Astrocyte of the spinal cord (primary cell): ENCODE measurements around the gene SYNDIG1.

Source experiments
- DNase-seq: peaks from one replicate; pipeline ENCODE4 v3.0.0; 2011; ENCODE audit warnings: low read depth, low spot score
- H3K4me3 ChIP-seq: 2 replicates; pipeline ENCODE4 v1.5.1; 2011; ENCODE audit warnings: low read depth, mild to moderate bottlenecking, low read length, moderate library complexity
- in situ Hi-C: cut with HindIII; loops from 2 replicates; pipeline ENCODE4 v1.10.0; 2017; ENCODE audit warnings: low sequenced_read_pairs
- TF ChIP-seq, protein P1 (sequence below): IDR thresholded peaks from 2 replicates; pipeline ENCODE4 v1.5.1; 2012; ENCODE audit warnings: low read depth, mild to moderate bottlenecking, low read length, inconsistent platforms

SYNDIG1 gene

DNA sequence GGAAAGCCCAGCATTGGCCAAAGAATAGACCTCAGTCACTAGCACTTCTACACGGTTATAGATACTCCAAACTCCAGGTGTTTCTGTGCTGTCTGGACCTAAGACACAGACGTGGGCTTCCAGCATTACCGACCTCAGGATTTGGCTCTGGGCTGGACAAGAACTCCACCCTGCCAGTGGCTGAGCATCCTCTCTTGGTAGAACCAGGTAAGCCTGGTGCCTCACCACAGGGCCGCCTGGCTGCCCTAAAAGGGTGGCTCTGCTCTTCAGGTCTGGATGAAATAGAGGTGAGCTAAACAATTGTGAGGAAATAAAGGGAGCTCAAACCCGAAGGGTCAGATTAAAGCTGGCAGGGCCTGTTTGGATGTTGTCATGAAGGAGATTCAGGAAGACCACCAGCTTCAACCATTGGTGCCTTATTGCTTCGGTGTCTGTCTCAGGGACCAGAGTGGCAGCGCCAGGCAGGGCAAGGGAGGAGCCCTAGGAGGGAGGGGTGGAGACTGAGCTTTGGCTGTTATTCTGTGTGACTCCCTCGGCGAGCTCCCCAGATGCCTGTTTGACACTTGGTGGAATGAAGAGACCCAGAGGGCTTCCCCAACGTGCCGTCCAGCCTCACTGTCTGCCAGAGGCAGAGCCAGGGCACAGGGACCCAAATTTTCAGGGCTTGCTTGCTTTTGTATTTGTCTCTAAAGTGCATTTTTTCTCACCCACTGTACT lies 8.6 kb downstream of the SYNDIG1 start:
- in situ Hi-C loops: no loop called here
- H3K4me3 ChIP-seq: no peak overlapping the region
- no peak for DNase-seq
- TF ChIP-seq, protein P1, sequence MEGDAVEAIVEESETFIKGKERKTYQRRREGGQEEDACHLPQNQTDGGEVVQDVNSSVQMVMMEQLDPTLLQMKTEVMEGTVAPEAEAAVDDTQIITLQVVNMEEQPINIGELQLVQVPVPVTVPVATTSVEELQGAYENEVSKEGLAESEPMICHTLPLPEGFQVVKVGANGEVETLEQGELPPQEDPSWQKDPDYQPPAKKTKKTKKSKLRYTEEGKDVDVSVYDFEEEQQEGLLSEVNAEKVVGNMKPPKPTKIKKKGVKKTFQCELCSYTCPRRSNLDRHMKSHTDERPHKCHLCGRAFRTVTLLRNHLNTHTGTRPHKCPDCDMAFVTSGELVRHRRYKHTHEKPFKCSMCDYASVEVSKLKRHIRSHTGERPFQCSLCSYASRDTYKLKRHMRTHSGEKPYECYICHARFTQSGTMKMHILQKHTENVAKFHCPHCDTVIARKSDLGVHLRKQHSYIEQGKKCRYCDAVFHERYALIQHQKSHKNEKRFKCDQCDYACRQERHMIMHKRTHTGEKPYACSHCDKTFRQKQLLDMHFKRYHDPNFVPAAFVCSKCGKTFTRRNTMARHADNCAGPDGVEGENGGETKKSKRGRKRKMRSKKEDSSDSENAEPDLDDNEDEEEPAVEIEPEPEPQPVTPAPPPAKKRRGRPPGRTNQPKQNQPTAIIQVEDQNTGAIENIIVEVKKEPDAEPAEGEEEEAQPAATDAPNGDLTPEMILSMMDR: no peak

DNA sequence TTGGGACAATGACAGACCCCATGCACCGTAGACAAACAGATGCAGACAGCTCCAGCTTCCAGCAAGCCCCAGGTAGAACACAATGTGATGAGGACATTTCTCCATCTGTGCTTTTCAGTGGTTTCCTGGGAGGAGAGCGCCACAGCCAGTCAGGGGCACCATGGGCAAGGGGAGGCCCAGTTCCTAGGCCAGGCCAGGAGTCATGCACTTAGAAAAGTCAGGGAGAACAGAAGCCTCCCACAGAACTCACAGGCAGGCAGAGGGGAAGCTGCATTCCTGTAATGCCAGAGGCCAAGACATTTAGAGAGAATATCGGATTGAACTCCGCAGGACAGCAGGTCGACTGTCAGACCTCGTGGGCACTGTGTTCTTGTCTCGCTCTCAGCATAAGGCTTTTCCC lies 9.2 kb downstream of the SYNDIG1 start:
- H3K4me3 ChIP-seq: no peak overlapping the region
- in situ Hi-C loops: no loop called here
- TF ChIP-seq, protein P1: no peak
- DNase-seq: no peak

GRCh38 chr20:24479106-24479505 lies 9.7 kb downstream of the SYNDIG1 start:
- no peak for DNase-seq
- TF ChIP-seq, protein P1: no peak
- in situ Hi-C loops: no loop called here
- no peak overlapping the region for H3K4me3 ChIP-seq

DNA sequence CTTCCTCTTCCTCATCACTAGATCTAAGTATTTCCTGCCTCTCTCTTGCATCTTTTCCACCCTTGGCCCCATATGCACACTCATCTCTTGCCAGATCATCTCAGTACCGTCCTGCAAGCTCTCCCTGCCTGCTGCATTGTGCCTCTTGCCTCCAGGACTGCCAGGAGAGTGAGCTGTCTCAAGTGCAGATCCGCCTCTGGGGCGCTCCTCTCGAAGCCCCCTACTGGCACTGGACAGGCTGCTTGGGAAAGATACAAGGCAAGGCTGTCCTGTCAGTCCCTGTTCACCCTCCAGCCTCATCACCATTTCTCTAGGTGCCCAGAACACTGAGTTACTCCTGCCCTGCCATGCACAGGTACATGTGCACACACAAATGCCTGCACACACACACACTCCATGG lies 10.2 kb downstream of the SYNDIG1 start:
- H3K4me3 ChIP-seq: no peak overlapping the region
- in situ Hi-C loops: no loop called here
- TF ChIP-seq, protein P1: no peak
- DNase-seq: no peak

GRCh38 chr20:24480509-24480908 lies 11.1 kb downstream of the SYNDIG1 start:
- no peak for DNase-seq
- H3K4me3 ChIP-seq: no peak overlapping the region
- TF ChIP-seq, protein P1: no peak
- in situ Hi-C loops: no loop called here

DNA sequence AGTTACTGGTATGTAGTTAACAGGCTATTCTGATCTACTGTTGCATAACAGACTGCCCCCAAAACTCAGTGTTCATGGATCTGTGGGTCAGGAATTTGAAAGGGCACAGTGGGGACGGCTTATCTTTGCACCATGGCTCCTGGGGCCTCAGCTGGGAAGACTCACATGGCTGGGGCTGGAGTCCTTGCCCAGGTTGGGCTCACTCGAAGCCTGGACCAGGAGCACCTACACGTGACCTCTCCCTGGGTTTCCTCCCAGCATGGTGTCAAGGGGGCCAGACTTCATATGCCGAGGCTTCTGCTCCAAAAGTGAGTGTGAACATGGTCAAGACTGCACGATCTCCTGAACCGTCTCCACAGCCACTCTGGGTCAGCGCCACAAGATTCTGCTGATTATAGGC lies 11.7 kb downstream of the SYNDIG1 start:
- H3K4me3 ChIP-seq: no peak overlapping the region
- TF ChIP-seq, protein P1: no peak
- no peak for DNase-seq
- in situ Hi-C loops: no loop called here
